Spinal cord (tissue), 10 donors: ENCODE measurements around the gene MUC5B. TPM values are rescaled to one million over a fixed set of nuclear protein-coding genes. Genes with fewer than 3 reads are reported as not detected.
"Not testable (repeated sequence)": the region's sequence is repeated elsewhere in the genome, so short reads cannot be mapped to it uniquely, and the experiment has no call there.

Source experiments
- DNase-seq, 6 donors: peaks; one replicate each; pipeline versions ENCODE4 v3.0.0 to v3.0.0-alpha.2; 2013 to 2015; ENCODE audit warnings: low spot score in 6 of 6, low read depth in 4 of 6
- H3K27ac ChIP-seq: one replicate; pipeline ENCODE4 v1.5.1; 2013; ENCODE audit warnings: low read depth, low read length, control low read depth
- H3K27me3 ChIP-seq: one replicate; pipeline ENCODE4 v1.6.1; 2013; ENCODE audit warnings: low read length; ENCODE audit not compliant: control insufficient read depth, insufficient read depth
- H3K36me3 ChIP-seq: one replicate; pipeline ENCODE4 v1.6.1; 2013; ENCODE audit warnings: low read length; ENCODE audit not compliant: control insufficient read depth, insufficient read depth
- H3K4me1 ChIP-seq: one replicate; pipeline ENCODE4 v1.6.1; 2013; ENCODE audit warnings: low read length; ENCODE audit not compliant: control insufficient read depth, insufficient read depth
- H3K4me3 ChIP-seq: one replicate; pipeline ENCODE4 v1.5.1; 2013; ENCODE audit warnings: low read depth, low read length, control low read depth
- H3K9me3 ChIP-seq: one replicate; pipeline ENCODE4 v1.6.1; 2013; ENCODE audit warnings: low read length; ENCODE audit not compliant: control insufficient read depth, insufficient read depth
- WGBS: methylation state at CpG from one replicate; pipeline ENCODE4 v1.1.5; 2013; ENCODE audit warnings: missing lambda C conversion rate; ENCODE audit not compliant: insufficient coverage; 5-methylcytosine and 5-hydroxymethylcytosine counted together
- polyA plus RNA-seq, 2 donors: library from polyadenylated mRNA; unstranded; fragments of 120-200 nt; gene quantifications; one replicate each; pipeline ENCODE4 v1.2.1, GENCODE V29; 2013; ENCODE audit not compliant: insufficient read length in 2 of 2
- total RNA-seq, 2 donors: library from RNA; depleted of rRNA in 1 of 2; stranded (reverse); fragments of 120-200 nt in 1 of 2; fragments of >200 nt in 1 of 2; gene quantifications; one replicate each; pipeline versions ENCODE4 v1.2.3 to v1.2.4, GENCODE V29; 2013 to 2014
- donor health status: healthy.

The MUC5B gene
- total and polyA plus RNA-seq, 4 donors = 0.17 to 0.44 (median 0.21) TPM; not detected in 1

- WGBS = 65% methylated on average over 34 of the region's 34 CpGs
These were observed 16.1 kb downstream of the MUC5B start for GRCh38 chr11:1238767-1239595.

DNA sequence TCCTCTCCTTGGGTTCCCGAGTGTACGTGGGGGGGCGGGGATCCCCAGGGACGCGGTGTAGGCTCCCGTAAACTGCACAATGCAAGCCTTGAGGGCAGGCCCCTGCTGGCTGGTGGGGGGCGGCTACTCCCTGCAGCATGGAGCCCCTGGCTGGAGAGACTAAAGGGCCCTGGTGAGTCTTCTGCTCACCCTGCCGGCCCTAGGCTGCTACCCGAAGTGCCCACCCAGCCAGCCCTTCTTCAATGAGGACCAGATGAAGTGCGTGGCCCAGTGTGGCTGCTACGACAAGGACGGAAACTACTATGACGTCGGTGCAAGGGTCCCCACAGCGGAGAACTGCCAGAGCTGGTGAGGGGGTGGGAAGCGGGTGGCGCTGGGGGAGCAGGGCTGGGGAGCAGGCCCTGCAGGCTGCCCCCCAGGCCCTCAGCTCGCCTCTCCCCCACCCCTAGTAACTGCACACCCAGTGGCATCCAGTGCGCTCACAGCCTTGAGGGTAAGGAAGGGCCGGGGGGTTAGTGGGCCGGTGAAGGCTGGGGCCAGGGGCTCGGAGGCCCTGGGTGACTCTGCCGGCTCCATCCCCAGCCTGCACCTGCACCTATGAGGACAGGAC is 16.8 kb downstream of the MUC5B start:
- Histone ChIP-seq H3K9me3 (no peaks in the 10 kb centered on the region), H3K36me3 (peaks cover 4% of the 10 kb centered on the region), H3K4me3 (no peak overlapping the region), H3K4me1 (no peaks in the 10 kb centered on the region), H3K27me3 (no peaks in the 10 kb centered on the region), H3K27ac (no peak overlapping the region)
- DNase-seq = no peak
- WGBS = 87% methylated on average over 15 of the region's 23 CpGs

More at GRCh38 chr11:1238767-1239595, 16.1 kb downstream of the MUC5B start:
- H3K27me3 ChIP-seq = no peaks in the 10 kb centered on the region
- DNase-seq = no peak
- H3K27ac ChIP-seq = no peak overlapping the region
- H3K4me3 ChIP-seq = no peak overlapping the region
- peaks cover 4% of the 10 kb centered on the region for H3K36me3 ChIP-seq
- no peaks in the 10 kb centered on the region for H3K4me1 ChIP-seq
- no peaks in the 10 kb centered on the region for H3K9me3 ChIP-seq

DNA sequence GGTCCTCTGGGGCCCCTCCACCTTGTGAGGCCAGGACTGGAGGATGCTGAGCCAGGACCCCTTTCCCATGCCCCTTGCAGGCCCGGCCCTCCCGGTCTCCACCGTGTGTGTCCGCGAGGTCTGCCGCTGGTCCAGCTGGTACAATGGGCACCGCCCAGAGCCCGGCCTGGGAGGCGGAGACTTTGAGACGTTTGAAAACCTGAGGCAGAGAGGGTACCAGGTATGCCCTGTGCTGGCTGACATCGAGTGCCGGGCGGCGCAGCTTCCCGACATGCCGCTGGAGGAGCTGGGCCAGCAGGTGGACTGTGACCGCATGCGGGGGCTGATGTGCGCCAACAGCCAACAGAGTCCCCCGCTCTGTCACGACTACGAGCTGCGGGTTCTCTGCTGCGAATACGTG is 17.9 kb downstream of the MUC5B start:
- WGBS = 90% methylated on average over 25 of the region's 25 CpGs
- H3K36me3 ChIP-seq = peaks cover 4% of the 10 kb centered on the region

GRCh38 chr11:1241706-1242105 is 18.8 kb downstream of the MUC5B start:
- no peaks in the 10 kb centered on the region for H3K4me1 ChIP-seq
- DNase-seq = no peak
- no peaks in the 10 kb centered on the region for H3K9me3 ChIP-seq
- 92% methylated on average over 19 of the region's 20 CpGs for WGBS
- H3K27ac ChIP-seq = no peak overlapping the region
- H3K4me3 ChIP-seq = no peak overlapping the region
- peaks cover 2% of the 10 kb centered on the region for H3K36me3 ChIP-seq
- no peaks in the 10 kb centered on the region for H3K27me3 ChIP-seq

More for the DNA sequence above, 17.9 kb downstream of the MUC5B start:
- H3K9me3 ChIP-seq = no peaks in the 10 kb centered on the region
- no peak for DNase-seq
- H3K4me3 ChIP-seq = no peak overlapping the region
- no peaks in the 10 kb centered on the region for H3K4me1 ChIP-seq
- H3K27ac ChIP-seq = no peak overlapping the region
- no peaks in the 10 kb centered on the region for H3K27me3 ChIP-seq

DNA sequence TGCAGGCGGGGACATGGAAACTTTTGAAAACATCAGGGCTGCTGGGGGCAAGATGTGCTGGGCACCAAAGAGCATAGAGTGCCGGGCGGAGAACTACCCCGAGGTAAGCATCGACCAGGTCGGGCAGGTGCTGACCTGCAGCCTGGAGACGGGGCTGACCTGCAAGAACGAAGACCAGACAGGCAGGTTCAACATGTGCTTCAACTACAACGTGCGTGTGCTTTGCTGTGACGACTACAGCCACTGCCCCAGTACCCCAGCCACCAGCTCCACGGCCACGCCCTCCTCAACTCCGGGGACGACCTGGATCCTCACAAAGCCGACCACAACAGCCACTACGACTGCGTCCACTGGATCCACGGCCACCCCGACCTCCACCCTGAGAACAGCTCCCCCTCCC is 19.4 kb downstream of the MUC5B start:
- DNase-seq = no peak
- Histone ChIP-seq H3K27ac (no peak overlapping the region), H3K9me3 (no peaks in the 10 kb centered on the region), H3K4me3 (no peak overlapping the region), H3K4me1 (no peaks in the 10 kb centered on the region), H3K27me3 (no peaks in the 10 kb centered on the region), H3K36me3 (peaks cover 2% of the 10 kb centered on the region)
- WGBS = 91% methylated on average over 20 of the region's 20 CpGs

DNA sequence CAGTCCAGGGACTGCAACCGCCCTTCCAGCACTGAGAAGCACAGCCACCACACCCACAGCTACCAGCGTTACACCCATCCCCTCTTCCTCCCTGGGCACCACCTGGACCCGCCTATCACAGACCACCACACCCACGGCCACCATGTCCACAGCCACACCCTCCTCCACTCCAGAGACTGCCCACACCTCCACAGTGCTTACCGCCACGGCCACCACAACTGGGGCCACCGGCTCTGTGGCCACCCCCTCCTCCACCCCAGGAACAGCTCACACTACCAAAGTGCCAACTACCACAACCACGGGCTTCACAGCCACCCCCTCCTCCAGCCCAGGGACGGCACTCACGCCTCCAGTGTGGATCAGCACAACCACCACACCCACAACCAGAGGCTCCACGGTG is 19.9 kb downstream of the MUC5B start:
- not testable (repeated sequence) for H3K27ac ChIP-seq, H3K4me3 ChIP-seq, H3K4me1 ChIP-seq, H3K27me3 ChIP-seq, DNase-seq, H3K36me3 ChIP-seq, H3K9me3 ChIP-seq
- 100% methylated on average over 3 of the region's 11 CpGs for WGBS

DNA sequence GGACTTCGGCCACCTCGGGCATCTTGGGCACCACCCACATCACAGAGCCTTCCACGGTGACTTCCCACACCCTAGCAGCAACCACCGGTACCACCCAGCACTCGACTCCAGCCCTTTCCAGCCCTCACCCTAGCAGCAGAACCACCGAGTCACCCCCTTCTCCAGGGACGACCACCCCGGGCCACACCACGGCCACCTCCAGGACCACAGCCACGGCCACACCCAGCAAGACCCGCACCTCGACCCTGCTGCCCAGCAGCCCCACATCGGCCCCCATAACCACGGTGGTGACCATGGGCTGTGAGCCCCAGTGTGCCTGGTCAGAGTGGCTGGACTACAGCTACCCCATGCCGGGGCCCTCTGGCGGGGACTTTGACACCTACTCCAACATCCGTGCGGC is 20.7 kb downstream of the MUC5B start:
- not testable (repeated sequence) for H3K4me3 ChIP-seq, DNase-seq, H3K9me3 ChIP-seq, H3K4me1 ChIP-seq, H3K27ac ChIP-seq, H3K27me3 ChIP-seq, H3K36me3 ChIP-seq
- 100% methylated on average over 3 of the region's 18 CpGs for WGBS

DNA sequence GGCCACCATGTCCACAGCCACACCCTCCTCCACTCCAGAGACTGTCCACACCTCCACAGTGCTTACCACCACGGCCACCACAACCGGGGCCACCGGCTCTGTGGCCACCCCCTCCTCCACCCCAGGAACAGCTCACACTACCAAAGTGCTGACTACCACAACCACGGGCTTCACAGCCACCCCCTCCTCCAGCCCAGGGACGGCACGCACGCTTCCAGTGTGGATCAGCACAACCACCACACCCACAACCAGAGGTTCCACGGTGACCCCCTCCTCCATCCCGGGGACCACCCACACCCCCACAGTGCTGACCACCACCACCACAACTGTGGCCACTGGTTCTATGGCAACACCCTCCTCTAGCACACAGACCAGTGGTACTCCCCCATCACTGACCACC is 21.7 kb downstream of the MUC5B start:
- not testable (repeated sequence) for H3K27ac ChIP-seq, H3K27me3 ChIP-seq, H3K4me3 ChIP-seq, H3K36me3 ChIP-seq, H3K4me1 ChIP-seq, H3K9me3 ChIP-seq, DNase-seq
- WGBS = 87% methylated on average over 3 of the region's 9 CpGs

GRCh38 chr11:1245717-1246116 is 22.9 kb downstream of the MUC5B start:
- H3K4me1 ChIP-seq, H3K4me3 ChIP-seq, H3K36me3 ChIP-seq, DNase-seq, H3K27me3 ChIP-seq, H3K27ac ChIP-seq, H3K9me3 ChIP-seq: not testable (repeated sequence)
- WGBS = 96% methylated on average over 12 of the region's 14 CpGs

GRCh38 chr11:1246301-1246700 is 23.4 kb downstream of the MUC5B start:
- WGBS = 98% methylated on average over 11 of the region's 14 CpGs
- H3K27me3 ChIP-seq, H3K9me3 ChIP-seq, H3K4me1 ChIP-seq, H3K4me3 ChIP-seq, DNase-seq, H3K36me3 ChIP-seq, H3K27ac ChIP-seq: not testable (repeated sequence)
